H1 (cell line): ENCODE data around the gene ROS1. TPM values are rescaled to one million over a fixed set of nuclear protein-coding genes. Genes with fewer than 3 reads are reported as not detected.

Experiments used
- CTCF ChIA-PET: fragments of 300-600 bp; sonication (Branson Sonifier 250); formaldehyde crosslinking; loops from one replicate; lab custom pipeline; 2021; ENCODE audit not compliant: partially characterized antibody; lab: Charles Lee
- POLR2A ChIA-PET: fragments of 300-600 bp; sonication (Branson Sonifier 250); formaldehyde crosslinking; loops from one replicate; lab custom pipeline; 2021; ENCODE audit warnings: inconsistent platforms; ENCODE audit not compliant: partially characterized antibody; lab: Charles Lee
- DNase-seq, 2 experiments: peaks; one replicate each; pipeline versions ENCODE4 v3.0.0 to v3.0.0-alpha.2; 2010 to 2022; ENCODE audit warnings: low spot score in 2 of 2, low read depth in 1 of 2, mixed read lengths in 1 of 2
- FAIRE-seq: peaks from 2 replicates; lab custom pipeline; 2011; peaks lifted over from hg19 to GRCh38; lab: Jason Lieb, UNC
- H2AFZ ChIP-seq: 2 replicates; pipeline ENCODE4 v1.8.1; 2012; ENCODE audit warnings: low read length, inconsistent platforms
- H2AK5ac ChIP-seq: 2 replicates; pipeline ENCODE4 v1.6.1; 2013; ENCODE audit warnings: low read depth, low read length
- H2BK120ac ChIP-seq: replicated peaks from 2 replicates; pipeline ENCODE3; 2013; ENCODE audit warnings: low read depth, low read length, inconsistent platforms
- H2BK12ac ChIP-seq: 2 replicates; pipeline ENCODE4 v1.6.1; 2013; ENCODE audit warnings: low read depth, low read length
- H2BK15ac ChIP-seq: 2 replicates; pipeline ENCODE4 v1.6.1; 2013; ENCODE audit warnings: low read length
- H2BK20ac ChIP-seq: 2 replicates; pipeline ENCODE4 v1.6.1; 2013; ENCODE audit warnings: low read length
- H2BK5ac ChIP-seq: 2 replicates; pipeline ENCODE4 v1.6.1; 2013; ENCODE audit warnings: low read depth, low read length
- H3K14ac ChIP-seq: 2 replicates; pipeline ENCODE4 v1.6.1; 2013; ENCODE audit warnings: inconsistent platforms; ENCODE audit not compliant: insufficient read length
- H3K18ac ChIP-seq: 2 replicates; pipeline ENCODE4 v1.6.1; 2013; ENCODE audit warnings: low read length; ENCODE audit errors: extremely low read depth
- H3K23ac ChIP-seq: 2 replicates; pipeline ENCODE4 v1.6.1; 2013; ENCODE audit warnings: inconsistent platforms; ENCODE audit not compliant: insufficient read length
- H3K23me2 ChIP-seq: 2 replicates; pipeline ENCODE4 v1.6.1; 2013; ENCODE audit warnings: low read depth, low read length
- H3K27ac ChIP-seq: 2 replicates; pipeline ENCODE4 v1.6.1; 2011; ENCODE audit warnings: low read depth, low read length, inconsistent platforms
- H3K27me3 ChIP-seq, 4 experiments: replicated peaks in 1 of 4; 1 replicate in 1 of 4; 2 replicates in 3 of 4; pipeline versions ENCODE4 v1.6.1 to v1.8.1; 2011 to 2013; ENCODE audit warnings: low read length in 3 of 4, mild to moderate bottlenecking in 3 of 4, inconsistent platforms in 2 of 4, mixed read lengths in 2 of 4, moderate library complexity in 1 of 4; ENCODE audit not compliant: control insufficient read depth in 3 of 4, insufficient read depth in 3 of 4; ENCODE audit errors: extremely low read depth in 1 of 4
- H3K36me3 ChIP-seq, 4 experiments: 2 replicates each; pipeline versions ENCODE4 v1.6.1 to v1.8.1; 2011 to 2013; ENCODE audit warnings: mild to moderate bottlenecking in 4 of 4, low read length in 3 of 4, moderate library complexity in 2 of 4, control low read depth in 1 of 4, inconsistent platforms in 1 of 4; ENCODE audit not compliant: insufficient read depth in 4 of 4, control insufficient read depth in 2 of 4
- H3K4ac ChIP-seq: replicated peaks from 2 replicates; pipeline ENCODE3; 2013; ENCODE audit warnings: low read length, low read depth, mixed read lengths, inconsistent platforms; ENCODE audit not compliant: insufficient read length
- H3K4me1 ChIP-seq, 4 experiments: replicated peaks in 1 of 4; 1 replicate in 1 of 4; 2 replicates in 3 of 4; pipeline versions ENCODE4 v1.6.1 to v1.8.1; 2011 to 2013; ENCODE audit warnings: low read length in 3 of 4, inconsistent platforms in 2 of 4, mixed read lengths in 1 of 4; ENCODE audit not compliant: insufficient read depth in 4 of 4, control insufficient read depth in 3 of 4
- H3K4me2 ChIP-seq, 2 experiments: 2 replicates each; pipeline versions ENCODE4 v1.6.1 to v1.8.1; 2011 to 2013; ENCODE audit warnings: low read depth in 2 of 2, low read length in 2 of 2, control low read depth in 1 of 2, inconsistent platforms in 1 of 2, mild to moderate bottlenecking in 1 of 2; ENCODE audit not compliant: insufficient read depth in 1 of 2
- H3K4me3 ChIP-seq, 4 experiments: fragments of 200-600, 300-600 bp in 1 of 4; sonication (generic), shearing (Covaris generic), sonication (Bioruptor Twin) in 1 of 4; 2 replicates each; pipeline versions ENCODE4 v1.5.1 to v1.8.1; 2011 to 2016; ENCODE audit warnings: low read length in 4 of 4, low read depth in 3 of 4, control low read depth in 2 of 4, inconsistent platforms in 2 of 4, mild to moderate bottlenecking in 2 of 4, mixed read lengths in 1 of 4, moderate library complexity in 1 of 4; ENCODE audit not compliant: insufficient read depth in 2 of 4; ENCODE audit errors: extremely low read depth in 1 of 4
- H3K56ac ChIP-seq: replicated peaks from 2 replicates; pipeline ENCODE3; 2013; ENCODE audit warnings: low read depth, mild to moderate bottlenecking, mixed read lengths, low read length, inconsistent platforms; ENCODE audit not compliant: insufficient read length
- H3K79me1 ChIP-seq: 2 replicates; pipeline ENCODE4 v1.6.1; 2013; ENCODE audit warnings: low read depth, low read length, control low read depth
- H3K79me2 ChIP-seq, 2 experiments: 2 replicates each; pipeline versions ENCODE4 v1.6.1 to v1.8.1; 2012 to 2013; ENCODE audit warnings: low read length in 2 of 2, mild to moderate bottlenecking in 2 of 2, inconsistent platforms in 1 of 2; ENCODE audit not compliant: insufficient read depth in 2 of 2, control insufficient read depth in 1 of 2
- H3K9ac ChIP-seq, 4 experiments: replicated peaks in 1 of 4; 1 replicate in 1 of 4; 2 replicates in 3 of 4; pipeline versions ENCODE4 v1.6.1 to v1.8.1; 2011 to 2013; ENCODE audit warnings: low read depth in 3 of 4, low read length in 3 of 4, control low read depth in 2 of 4, mild to moderate bottlenecking in 2 of 4, moderate library complexity in 2 of 4, inconsistent platforms in 1 of 4; ENCODE audit errors: extremely low read depth in 1 of 4
- H3K9me3 ChIP-seq, 2 experiments: 2 replicates each; pipeline versions ENCODE4 v1.6.1 to v1.8.1; 2012 to 2013; ENCODE audit warnings: mild to moderate bottlenecking in 2 of 2, moderate library complexity in 2 of 2, control low read depth in 1 of 2, inconsistent platforms in 1 of 2, low read depth in 1 of 2, low read length in 1 of 2, mixed read lengths in 1 of 2; ENCODE audit not compliant: insufficient read depth in 2 of 2
- H4K20me1 ChIP-seq, 2 experiments: replicated peaks in 1 of 2; 2 replicates each; pipeline versions ENCODE3 to v1.8.1; 2011 to 2013; ENCODE audit warnings: inconsistent platforms in 2 of 2, low read length in 2 of 2, mild to moderate bottlenecking in 1 of 2; ENCODE audit not compliant: insufficient read depth in 2 of 2, control insufficient read depth in 1 of 2
- H4K5ac ChIP-seq: 2 replicates; pipeline ENCODE4 v1.6.1; 2013; ENCODE audit warnings: low read length, low read depth, mixed read lengths, inconsistent platforms; ENCODE audit not compliant: insufficient read length
- H4K8ac ChIP-seq: 2 replicates; pipeline ENCODE4 v1.8.0; 2013; ENCODE audit warnings: mild to moderate bottlenecking, moderate library complexity, low read length, inconsistent platforms; ENCODE audit not compliant: insufficient read depth; ENCODE audit errors: extremely low read depth
- H4K91ac ChIP-seq: replicated peaks from 2 replicates; pipeline ENCODE3; 2013; ENCODE audit warnings: low read length, mixed read lengths, inconsistent platforms; ENCODE audit not compliant: insufficient read length
- ATF2 ChIP-seq: IDR thresholded peaks from 2 replicates; pipeline ENCODE4 v1.6.1; 2012; ENCODE audit warnings: low read length, inconsistent platforms
- GABPA ChIP-seq: IDR thresholded peaks from 2 replicates; pipeline ENCODE4 v1.6.1; 2011; ENCODE audit warnings: mild to moderate bottlenecking, low read length, moderate library complexity, borderline replicate concordance; ENCODE audit not compliant: insufficient read depth
- KDM5A ChIP-seq: fragments of 200-600 bp; IDR thresholded peaks from 2 replicates; pipeline ENCODE4 v1.7.1; 2012; ENCODE audit warnings: mild to moderate bottlenecking, low read length, inconsistent platforms, mixed read lengths
- POU5F1 ChIP-seq: IDR thresholded peaks from 2 replicates; pipeline ENCODE4 v1.6.1; 2011; ENCODE audit warnings: low read depth, mild to moderate bottlenecking, low read length, moderate library complexity
- RAD21 ChIP-seq, 2 experiments: IDR thresholded peaks in 1 of 2; conservative IDR thresholded peaks in 1 of 2; 2 replicates each; pipeline ENCODE4 v1.6.1; 2011; ENCODE audit warnings: low read depth in 2 of 2, low read length in 2 of 2, improper control_type of control experiment in 1 of 2, inconsistent platforms in 1 of 2, mild to moderate bottlenecking in 1 of 2, moderate library complexity in 1 of 2
- TBP ChIP-seq: IDR thresholded peaks from 2 replicates; pipeline ENCODE4 v1.6.1; 2011; ENCODE audit warnings: low read depth, low read length, improper control_type of control experiment
- WGBS, 2 experiments: shearing (Covaris generic) in 1 of 2; methylation state at CpG; one replicate each; pipeline versions ENCODE4 v1.1.6 to v1.1.7; 2013 to 2015; ENCODE audit warnings: low lambda C conversion rate in 2 of 2, mixed read lengths in 2 of 2, inconsistent platforms in 1 of 2, low coverage in 1 of 2, missing lambda C conversion rate in 1 of 2; ENCODE audit not compliant: insufficient replicate concordance in 2 of 2, insufficient coverage in 1 of 2, insufficient read length in 1 of 2; ENCODE audit errors: extremely low coverage in 1 of 2, missing lambda C conversion rate in 1 of 2; 5-methylcytosine and 5-hydroxymethylcytosine counted together
- polyA plus RNA-seq, 7 experiments: library from polyadenylated mRNA; depleted of rRNA in 3 of 7; stranded (reverse) in 5 of 7; unstranded in 2 of 7; fragments of >200 nt in 5 of 7; fragments of 200-250 nt in 2 of 7; gene quantifications; 1 replicate in 5 of 7; 2 replicates in 1 of 7; 4 replicates in 1 of 7; pipeline versions ENCODE4 v1.2.1 to v1.2.3, GENCODE V29; 2011 to 2013; ENCODE audit warnings: missing spikeins in 2 of 7, mixed read lengths in 2 of 7
- total RNA-seq: library from RNA; stranded (reverse); fragmentation: NEBNext Ultra II Directional; extraction: Animal tissue kit (Norgen Biotek cat#: 25700); gene quantifications from 2 replicates; pipeline ENCODE4 v1.2.1, GENCODE V29; 2021
- TF ChIP-seq, protein P1 (sequence below): IDR thresholded peaks from 2 replicates; pipeline ENCODE4 v1.6.1; 2011; ENCODE audit warnings: low read depth, mild to moderate bottlenecking, low read length; ENCODE audit not compliant: insufficient read depth

ROS1 gene
- total and polyA plus RNA-seq, 2 of the 8 experiments (the other 6 are each of a cell fraction or from before 2014, with no cell fraction given), result not detected

GRCh38 chr6:117346142-117346930, 79.4 kb downstream of the ROS1 start:
- Histone ChIP-seq H4K5ac (no peak overlapping the region), H2BK12ac (no peak overlapping the region), H2BK5ac (no peak overlapping the region), H3K4me1 (no peaks in the 10 kb centered on the region), H3K79me2 (no peaks in the 10 kb centered on the region), H4K91ac (no peak overlapping the region), H4K20me1 (no peaks in the 10 kb centered on the region), H3K4me2 (no peak overlapping the region), H3K9me3 (no peaks in the 10 kb centered on the region), H3K27me3 (no peaks in the 10 kb centered on the region), H3K56ac (no peak overlapping the region), H3K23ac (no peak overlapping the region), H2BK15ac (no peak overlapping the region), H3K14ac (no peak overlapping the region), H3K27ac (no peak overlapping the region), H2BK120ac (no peak overlapping the region), H3K18ac (no peak overlapping the region), H2BK20ac (no peak overlapping the region), H3K4ac (no peak overlapping the region), H3K9ac (no peak overlapping the region), H3K4me3 (no peak overlapping the region), H3K23me2 (no peaks in the 10 kb centered on the region), H3K36me3 (no peaks in the 10 kb centered on the region), H2AFZ (no peak overlapping the region), H3K79me1 (no peaks in the 10 kb centered on the region), H4K8ac (no peak overlapping the region), H2AK5ac (no peak overlapping the region)
- no peak for DNase-seq
- CTCF ChIA-PET, result interaction anchor here (0.8 to 1.6 kb wide), 8 partner anchors 9 to 1066 kb away, joined by 3 to 5 read pairs (median 4); no protein-coding TSS in a partner anchor
- POLR2A ChIA-PET, result no interaction called here
- 66% methylated on average over 7 of the region's 7 CpGs; no CpG with 5 or more reads in 1 of the 2 experiments for WGBS, 2 experiments
- FAIRE-seq, result peak; percentile 19
- TF ChIP-seq TBP, result no peak
- TF ChIP-seq RAD21 (IDR thresholded peaks at IDR 0.05 in 1 of 2, conservative IDR thresholded peaks at IDR 0.05 in 1 of 2; ENCODE audit: low read depth in 2 of 2, low read length in 2 of 2), result peak in 1 of 2 experiments; percentile 47; a peak in 3 of 4 replicates
- TF ChIP-seq GABPA, result no peak
- no peak for TF ChIP-seq KDM5A
- TF ChIP-seq, protein P1, sequence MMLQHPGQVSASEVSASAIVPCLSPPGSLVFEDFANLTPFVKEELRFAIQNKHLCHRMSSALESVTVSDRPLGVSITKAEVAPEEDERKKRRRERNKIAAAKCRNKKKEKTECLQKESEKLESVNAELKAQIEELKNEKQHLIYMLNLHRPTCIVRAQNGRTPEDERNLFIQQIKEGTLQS, result no peak
- TF ChIP-seq ATF2, result no peak
- TF ChIP-seq POU5F1, result no peak
